ENCODE measurements around the gene EIF1.

GRCh38 chr17:41649923-41650519 lies 38.7 kb upstream of the EIF1 start:
- TF ChIP-seq, protein P1, sequence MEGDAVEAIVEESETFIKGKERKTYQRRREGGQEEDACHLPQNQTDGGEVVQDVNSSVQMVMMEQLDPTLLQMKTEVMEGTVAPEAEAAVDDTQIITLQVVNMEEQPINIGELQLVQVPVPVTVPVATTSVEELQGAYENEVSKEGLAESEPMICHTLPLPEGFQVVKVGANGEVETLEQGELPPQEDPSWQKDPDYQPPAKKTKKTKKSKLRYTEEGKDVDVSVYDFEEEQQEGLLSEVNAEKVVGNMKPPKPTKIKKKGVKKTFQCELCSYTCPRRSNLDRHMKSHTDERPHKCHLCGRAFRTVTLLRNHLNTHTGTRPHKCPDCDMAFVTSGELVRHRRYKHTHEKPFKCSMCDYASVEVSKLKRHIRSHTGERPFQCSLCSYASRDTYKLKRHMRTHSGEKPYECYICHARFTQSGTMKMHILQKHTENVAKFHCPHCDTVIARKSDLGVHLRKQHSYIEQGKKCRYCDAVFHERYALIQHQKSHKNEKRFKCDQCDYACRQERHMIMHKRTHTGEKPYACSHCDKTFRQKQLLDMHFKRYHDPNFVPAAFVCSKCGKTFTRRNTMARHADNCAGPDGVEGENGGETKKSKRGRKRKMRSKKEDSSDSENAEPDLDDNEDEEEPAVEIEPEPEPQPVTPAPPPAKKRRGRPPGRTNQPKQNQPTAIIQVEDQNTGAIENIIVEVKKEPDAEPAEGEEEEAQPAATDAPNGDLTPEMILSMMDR (conservative IDR thresholded peaks at IDR 0.05; ENCODE audit: low read length) = no peak
- TF ChIP-seq EZH2phosphoT487 (IDR thresholded peaks at IDR 0.05; ENCODE audit: borderline replicate concordance, low read depth, low read length) = no peak

Data from OCI-LY7 (cell line).